Psoas muscle (tissue), 8 donors: ENCODE data around the gene NSMF. TPM values are rescaled to one million over a fixed set of nuclear protein-coding genes. Genes with fewer than 3 reads are reported as not detected.

Experiments used
- ATAC-seq, 4 donors: fragments of 200-7000 bp; cut with Tn5 transposase; one replicate each; pipeline ENCODE4 v1.9.1; 2020; ENCODE audit warnings: moderate library complexity in 3 of 4, mild to moderate bottlenecking in 2 of 4
- DNase-seq, 2 donors: peaks; one replicate each; pipeline ENCODE4 v3.0.0-alpha.2; 2020
- H3K27ac ChIP-seq: fragments of 200-600 bp; one replicate; pipeline ENCODE4 v1.8.0; 2022
- H3K27me3 ChIP-seq, 3 donors: fragments of 200-600 bp in 1 of 3; one replicate each; pipeline versions ENCODE4 v1.6.1 to v1.8.0; 2013 to 2022; ENCODE audit warnings: low read length in 2 of 3, mild to moderate bottlenecking in 2 of 3, moderate library complexity in 1 of 3; ENCODE audit not compliant: insufficient read depth in 3 of 3
- H3K36me3 ChIP-seq, 2 donors: fragments of 200-600 bp in 1 of 2; one replicate each; pipeline versions ENCODE4 v1.6.1 to v1.8.0; 2013 to 2022; ENCODE audit warnings: low read depth in 1 of 2, mild to moderate bottlenecking in 1 of 2, moderate library complexity in 1 of 2; ENCODE audit not compliant: insufficient read depth in 1 of 2
- H3K4me1 ChIP-seq: fragments of 200-600 bp; one replicate; pipeline ENCODE4 v1.8.0; 2022
- H3K4me3 ChIP-seq: fragments of 200-600 bp; one replicate; pipeline ENCODE4 v1.8.0; 2022; ENCODE audit warnings: mild to moderate bottlenecking
- H3K9me3 ChIP-seq: fragments of 200-600 bp; one replicate; pipeline ENCODE4 v1.8.0; 2022
- CTCF ChIP-seq: fragments of 200-600 bp; IDR thresholded peaks from one replicate; pipeline ENCODE4 v1.8.0; 2022; ENCODE audit warnings: antibody characterized with exemption
- WGBS, 3 donors: extraction: QIAGEN DNeasy Blood & Tissue Kit; methylation state at CpG; one replicate each; pipeline versions ENCODE4 v1.1.6 to v1.1.7; 2013; 5-methylcytosine and 5-hydroxymethylcytosine counted together
- intact Hi-C, 2 donors: fragments of 100-400 bp; cut with DNase I; formaldehyde crosslinking; loops; one replicate each; pipeline versions ENCODE4 v1.11.0 to v1.14.2; 2022
- polyA plus RNA-seq, 3 donors: library from polyadenylated mRNA; stranded (reverse); fragments of 200-250 nt; gene quantifications; one replicate each; pipeline ENCODE4 v1.2.3, GENCODE V29; 2013
- total RNA-seq, 4 donors: library from RNA; stranded (reverse); fragmentation: NEBNext Ultra II Directional in 2 of 4; extraction: Animal tissue kit (Norgen Biotek cat#: 25700) in 2 of 4; gene quantifications; one replicate each; pipeline versions ENCODE4 v1.2.1 to v1.2.4, GENCODE V29; 2021 to 2023
- donor health status: healthy with polysubstance abuse.
- donor health status: DM: no; HTN: no; CAD: no; lungs with moderate emphysema.
- donor health status: Bipolar disorder and iron deficiency.
- donor health status: healthy.
- donor health status: DM: yes; HTN: yes; CAD: no.
- donor health status: DM: no; HTN: no; CAD: no.
- donor health status: DM: no; HTN: no; CAD: no.
- donor health status: DM: yes; HTN: yes; CAD: no.

The NSMF gene
- total and polyA plus RNA-seq, 7 donors = 4.8 to 11.2 (median 6.4) TPM

GRCh38 chr9:137417161-137418021 is 41.7 kb downstream of the NSMF start:
- WGBS, 3 donors = 79 to 89% (median 87%) methylated on average over 92 to 99 of the region's 99 CpGs
- intact Hi-C loops = no loop called here
- TF ChIP-seq CTCF = no peak
- H3K9me3 ChIP-seq = no peaks in the 10 kb centered on the region
- ATAC-seq (peak; percentile 35 to 78 (median 40)), DNase-seq (peak in 1 of 2 donors; percentile 61)
- no peaks in the 10 kb centered on the region for H3K36me3 ChIP-seq
- peaks cover 14% of the 10 kb centered on the region for H3K4me1 ChIP-seq
- peak overlapping the region; percentile 41 for H3K27ac ChIP-seq
- peak overlapping the region; percentile 55 for H3K4me3 ChIP-seq
- no peaks in the 10 kb centered on the region for H3K27me3 ChIP-seq

- intact Hi-C loops = no loop called here
- Histone ChIP-seq H3K27ac (peak overlapping the region; percentile 41), H3K36me3 (no peaks in the 10 kb centered on the region), H3K4me3 (peak overlapping the region; percentile 55), H3K27me3 (no peaks in the 10 kb centered on the region), H3K4me1 (peaks cover 13% of the 10 kb centered on the region), H3K9me3 (no peaks in the 10 kb centered on the region)
- no peak for TF ChIP-seq CTCF
- ATAC-seq (peak in 2 of 4 donors; percentile 6 to 9), DNase-seq (peak in 1 of 2 donors; percentile 54)
- WGBS, 3 donors = 90 to 93% (median 92%) methylated on average over 45 of the region's 45 CpGs
These were observed 42.5 kb downstream of the NSMF start for GRCh38 chr9:137416563-137417151.

- DNase-seq (peak in 1 of 2 donors; percentile 45), ATAC-seq (no peak)
- Histone ChIP-seq H3K4me3 (no peak overlapping the region), H3K27me3 (no peaks in the 10 kb centered on the region), H3K4me1 (peaks cover 15% of the 10 kb centered on the region), H3K9me3 (no peaks in the 10 kb centered on the region), H3K27ac (no peak overlapping the region), H3K36me3 (no peaks in the 10 kb centered on the region)
- 93 to 95% (median 95%) methylated on average over 22 to 23 of the region's 23 CpGs for WGBS, 3 donors
- TF ChIP-seq CTCF = no peak
- intact Hi-C loops = no loop called here
These were observed 43.0 kb downstream of the NSMF start for GRCh38 chr9:137416006-137416562.

- peak in 1 of 2 donors; percentile 23 for DNase-seq
These were observed 43.7 kb downstream of the NSMF start for GRCh38 chr9:137415451-137415850.

More at GRCh38 chr9:137415451-137415850, 43.7 kb downstream of the NSMF start:
- H3K4me3 ChIP-seq = no peak overlapping the region
- no peak for TF ChIP-seq CTCF
- H3K27ac ChIP-seq = no peak overlapping the region
- no peaks in the 10 kb centered on the region for H3K36me3 ChIP-seq
- WGBS, 3 donors = 79 to 86% (median 81%) methylated on average over 5 of the region's 5 CpGs
- no peaks in the 10 kb centered on the region for H3K9me3 ChIP-seq
- peaks cover 22% of the 10 kb centered on the region for H3K4me1 ChIP-seq
- intact Hi-C loops = no loop called here
- no peaks in the 10 kb centered on the region for H3K27me3 ChIP-seq
- no peak for ATAC-seq
